H1 (cell line): Measurements from ENCODE around the gene TRAPPC2B. TPM values are rescaled to one million over a fixed set of nuclear protein-coding genes. Genes with fewer than 3 reads are reported as not detected.
A peak's percentile ranks its signal among the peaks of the same experiment; 100 is the strongest.

ENCODE experiments used
- ATF3 ChIP-seq: IDR thresholded peaks from 2 replicates; pipeline ENCODE4 v1.6.1; 2011; ENCODE audit warnings: low read depth, mild to moderate bottlenecking, low read length; ENCODE audit not compliant: insufficient read depth
- BRCA1 ChIP-seq: IDR thresholded peaks from 2 replicates; pipeline ENCODE4 v1.6.1; 2012; ENCODE audit warnings: low read depth, low read length, improper control_type of control experiment
- CBX5 ChIP-seq: fragments of 300-800, 300-1000 bp; sonication (generic); IDR thresholded peaks from 2 replicates; pipeline ENCODE4 v1.7.1; 2016; ENCODE audit warnings: antibody characterized with exemption, low read length, low read depth
- E2F6 ChIP-seq: IDR thresholded peaks from 2 replicates; pipeline ENCODE4 v1.6.1; 2012; ENCODE audit warnings: inconsistent platforms
- EGR1 ChIP-seq: IDR thresholded peaks from 2 replicates; pipeline ENCODE4 v1.6.1; 2011; ENCODE audit warnings: low read depth, low read length, borderline replicate concordance
- EP300 ChIP-seq, 2 experiments: IDR thresholded peaks; 1 replicate in 1 of 2; 2 replicates in 1 of 2; pipeline ENCODE4 v1.6.1; 2011 to 2012; ENCODE audit warnings: low read depth in 2 of 2, low read length in 2 of 2, mild to moderate bottlenecking in 2 of 2, borderline replicate concordance in 1 of 2, inconsistent platforms in 1 of 2, moderate library complexity in 1 of 2
- FOSL1 ChIP-seq: IDR thresholded peaks from 2 replicates; pipeline ENCODE4 v1.6.1; 2011; ENCODE audit warnings: mild to moderate bottlenecking, low read depth, low read length, moderate library complexity; ENCODE audit not compliant: insufficient read depth
- HDAC2 ChIP-seq, 2 experiments: fragments of 300-600 bp in 1 of 2; sonication (generic) in 1 of 2; IDR thresholded peaks; 2 replicates each; pipeline ENCODE4 v1.6.1; 2011 to 2012; ENCODE audit warnings: low read depth in 2 of 2, low read length in 2 of 2, mild to moderate bottlenecking in 2 of 2, moderate library complexity in 2 of 2, borderline replicate concordance in 1 of 2, inconsistent platforms in 1 of 2
- KDM4A ChIP-seq: IDR thresholded peaks from one replicate; pipeline ENCODE4 v1.7.1; 2012; ENCODE audit warnings: low read depth, mild to moderate bottlenecking, moderate library complexity, low read length, inconsistent platforms; ENCODE audit not compliant: severe bottlenecking
- NANOG ChIP-seq: IDR thresholded peaks from 2 replicates; pipeline ENCODE4 v1.6.1; 2011; ENCODE audit warnings: low read length, low read depth, mild to moderate bottlenecking, inconsistent platforms; ENCODE audit not compliant: insufficient read depth, poor library complexity, severe bottlenecking
- POLR2AphosphoS5 ChIP-seq: IDR thresholded peaks from 2 replicates; pipeline ENCODE4 v1.6.1; 2011; ENCODE audit warnings: low read depth, low read length
- POU5F1 ChIP-seq: IDR thresholded peaks from 2 replicates; pipeline ENCODE4 v1.6.1; 2011; ENCODE audit warnings: low read depth, mild to moderate bottlenecking, low read length, moderate library complexity
- RNF2 ChIP-seq: fragments of 200-900, 300-1000 bp; sonication (generic); IDR thresholded peaks from 2 replicates; pipeline ENCODE4 v1.7.1; 2016; ENCODE audit warnings: borderline replicate concordance, low read depth, mild to moderate bottlenecking, antibody characterized with exemption, low read length; ENCODE audit not compliant: poor library complexity, severe bottlenecking; ENCODE audit errors: missing control alignments
- RXRA ChIP-seq: IDR thresholded peaks from 2 replicates; pipeline ENCODE4 v1.6.1; 2011; ENCODE audit warnings: low read depth, mild to moderate bottlenecking, low read length, moderate library complexity; ENCODE audit not compliant: insufficient read depth
- SIRT6 ChIP-seq: IDR thresholded peaks from one replicate; pipeline ENCODE4 v1.7.1; 2012; ENCODE audit warnings: low read length, inconsistent platforms
- SP1 ChIP-seq: IDR thresholded peaks from 2 replicates; pipeline ENCODE4 v1.6.1; 2011; ENCODE audit warnings: low read depth, low read length
- SP2 ChIP-seq: IDR thresholded peaks from 2 replicates; pipeline ENCODE4 v1.6.1; 2012; ENCODE audit warnings: mild to moderate bottlenecking, low read length, inconsistent platforms
- SP4 ChIP-seq: IDR thresholded peaks from 2 replicates; pipeline ENCODE4 v1.6.1; 2012; ENCODE audit warnings: low read length, inconsistent platforms
- TAF1 ChIP-seq: IDR thresholded peaks from 2 replicates; pipeline ENCODE4 v1.6.1; 2011; ENCODE audit warnings: mild to moderate bottlenecking, low read depth, low read length
- TBP ChIP-seq: IDR thresholded peaks from 2 replicates; pipeline ENCODE4 v1.6.1; 2011; ENCODE audit warnings: low read depth, low read length, improper control_type of control experiment
- TCF12 ChIP-seq: IDR thresholded peaks from 2 replicates; pipeline ENCODE4 v1.6.1; 2011; ENCODE audit warnings: low read depth, mild to moderate bottlenecking, low read length
- polyA plus RNA-seq, 7 experiments: library from polyadenylated mRNA; depleted of rRNA in 3 of 7; stranded (reverse) in 5 of 7; unstranded in 2 of 7; fragments of >200 nt in 5 of 7; fragments of 200-250 nt in 2 of 7; gene quantifications; 1 replicate in 5 of 7; 2 replicates in 1 of 7; 4 replicates in 1 of 7; pipeline versions ENCODE4 v1.2.1 to v1.2.3, GENCODE V29; 2011 to 2013; ENCODE audit warnings: missing spikeins in 2 of 7, mixed read lengths in 2 of 7
- total RNA-seq: library from RNA; stranded (reverse); fragmentation: NEBNext Ultra II Directional; extraction: Animal tissue kit (Norgen Biotek cat#: 25700); gene quantifications from 2 replicates; pipeline ENCODE4 v1.2.1, GENCODE V29; 2021
- TF ChIP-seq, protein P1 (sequence below): IDR thresholded peaks from 2 replicates; pipeline ENCODE4 v1.6.1; 2012; ENCODE audit warnings: inconsistent platforms

TRAPPC2B gene
- total and polyA plus RNA-seq, 2 of the 8 experiments (the other 6 are each of a cell fraction or from before 2014, with no cell fraction given) = 8.7 to 28.3 TPM

DNA sequence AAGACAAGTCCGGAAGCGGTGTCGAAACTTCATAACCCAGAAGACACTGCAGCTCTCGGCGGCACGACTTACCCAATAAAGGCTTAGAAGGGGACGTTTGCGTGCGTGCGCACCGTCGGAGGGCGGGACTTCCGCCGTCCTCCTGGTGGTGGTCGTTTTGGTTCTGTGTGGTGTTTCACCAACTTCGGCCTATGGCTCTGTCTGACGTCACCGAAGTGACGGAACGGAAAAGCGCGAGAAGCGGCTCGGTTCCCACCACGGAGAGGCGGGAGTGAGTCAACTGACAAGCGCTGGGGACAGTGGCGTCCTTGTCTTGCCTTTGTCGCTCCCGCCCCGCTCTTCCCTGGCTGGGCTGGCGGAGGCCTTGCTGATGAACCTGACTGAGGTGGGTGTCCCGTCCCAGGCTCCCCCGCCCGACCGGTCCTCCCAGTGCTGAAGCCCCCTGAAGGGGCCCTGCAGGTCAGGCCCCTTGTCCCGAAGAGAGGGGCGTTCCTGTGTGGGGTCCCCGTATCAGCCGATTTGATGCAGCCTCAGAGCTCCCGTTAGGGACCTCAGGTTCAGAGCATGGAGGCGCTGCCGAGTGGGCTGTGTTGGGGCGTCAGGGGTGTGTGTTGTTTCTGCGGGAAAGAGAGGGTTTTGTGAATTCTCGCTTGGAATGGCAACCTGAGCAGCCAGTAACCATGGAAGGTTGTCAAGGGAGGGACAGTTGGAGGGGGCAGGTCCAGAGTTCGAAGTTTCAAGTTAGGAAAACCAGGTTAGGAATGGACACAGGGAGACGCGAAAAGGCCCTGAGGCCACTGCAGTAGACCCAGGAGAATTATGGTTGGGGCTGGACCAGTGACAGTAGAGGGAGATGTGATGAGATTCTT lies 26.6 kb downstream of the TRAPPC2B start, which contains the start of gene ZNF548 (continued):
- TF ChIP-seq, protein P1, sequence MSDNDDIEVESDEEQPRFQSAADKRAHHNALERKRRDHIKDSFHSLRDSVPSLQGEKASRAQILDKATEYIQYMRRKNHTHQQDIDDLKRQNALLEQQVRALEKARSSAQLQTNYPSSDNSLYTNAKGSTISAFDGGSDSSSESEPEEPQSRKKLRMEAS = no peak
- TF ChIP-seq NANOG = no peak
- TF ChIP-seq TAF1 = peak; percentile 72
- no peak for TF ChIP-seq SIRT6
- no peak; the same call in 1 of the 2 replicates for TF ChIP-seq TBP
- TF ChIP-seq RXRA = no peak
- TF ChIP-seq SP4 = no peak
- TF ChIP-seq RNF2 = no peak
- peak; percentile 28; the same call in 1 of the 2 replicates for TF ChIP-seq SP2
- TF ChIP-seq CBX5 = no peak
- TF ChIP-seq E2F6 = no peak
- peak; percentile 95 for TF ChIP-seq KDM4A
- TF ChIP-seq SP1 = peak; percentile 69
- TF ChIP-seq FOSL1 = no peak
- TF ChIP-seq POLR2AphosphoS5 = peak; percentile 26; the same call in 1 of the 2 replicates
- TF ChIP-seq EP300 (IDR thresholded peaks at IDR 0.05; ENCODE audit: borderline replicate concordance in 1 of 2, low read depth in 2 of 2, low read length in 2 of 2) = peak in 1 of 2 experiments; percentile 60; a peak in 1 of 3 replicates
- TF ChIP-seq HDAC2 (IDR thresholded peaks at IDR 0.05; ENCODE audit: borderline replicate concordance in 1 of 2, low read depth in 2 of 2, low read length in 2 of 2) = peak in 1 of 2 experiments; percentile 64; a peak in 1 of 4 replicates
- no peak for TF ChIP-seq TCF12
- no peak for TF ChIP-seq ATF3
- TF ChIP-seq EGR1 = no peak
- TF ChIP-seq BRCA1 = peak; percentile 73
- no peak for TF ChIP-seq POU5F1
